C4-2B (cell line): Measurements from ENCODE around the gene TNNT1.

Experiments used
- H3K27ac ChIP-seq: fragments of 450-650 bp; 2 replicates; pipeline ENCODE4 v1.5.1; 2017
- ZFX ChIP-seq: fragments of 450-650 bp; IDR thresholded peaks from 2 replicates; pipeline ENCODE4 v1.6.1; 2017
- TF ChIP-seq, protein P1 (sequence below): fragments of 450-650 bp; conservative IDR thresholded peaks from 2 replicates; pipeline ENCODE4 v1.5.1; 2017; ENCODE audit warnings: mild to moderate bottlenecking

The TNNT1 gene, protein sequence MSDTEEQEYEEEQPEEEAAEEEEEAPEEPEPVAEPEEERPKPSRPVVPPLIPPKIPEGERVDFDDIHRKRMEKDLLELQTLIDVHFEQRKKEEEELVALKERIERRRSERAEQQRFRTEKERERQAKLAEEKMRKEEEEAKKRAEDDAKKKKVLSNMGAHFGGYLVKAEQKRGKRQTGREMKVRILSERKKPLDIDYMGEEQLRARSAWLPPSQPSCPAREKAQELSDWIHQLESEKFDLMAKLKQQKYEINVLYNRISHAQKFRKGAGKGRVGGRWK

GRCh38 chr19:55149078-55150003 lies at the start of gene TNNT1:
TSS of gene TNNT1 (minus strand) at chr19:55149206. CDS start at chr19:55147157, 2,049 bp downstream.
- no peak within 1 kb of the TSS for H3K27ac ChIP-seq
- TF ChIP-seq ZFX: no peak
- TF ChIP-seq, protein P1, sequence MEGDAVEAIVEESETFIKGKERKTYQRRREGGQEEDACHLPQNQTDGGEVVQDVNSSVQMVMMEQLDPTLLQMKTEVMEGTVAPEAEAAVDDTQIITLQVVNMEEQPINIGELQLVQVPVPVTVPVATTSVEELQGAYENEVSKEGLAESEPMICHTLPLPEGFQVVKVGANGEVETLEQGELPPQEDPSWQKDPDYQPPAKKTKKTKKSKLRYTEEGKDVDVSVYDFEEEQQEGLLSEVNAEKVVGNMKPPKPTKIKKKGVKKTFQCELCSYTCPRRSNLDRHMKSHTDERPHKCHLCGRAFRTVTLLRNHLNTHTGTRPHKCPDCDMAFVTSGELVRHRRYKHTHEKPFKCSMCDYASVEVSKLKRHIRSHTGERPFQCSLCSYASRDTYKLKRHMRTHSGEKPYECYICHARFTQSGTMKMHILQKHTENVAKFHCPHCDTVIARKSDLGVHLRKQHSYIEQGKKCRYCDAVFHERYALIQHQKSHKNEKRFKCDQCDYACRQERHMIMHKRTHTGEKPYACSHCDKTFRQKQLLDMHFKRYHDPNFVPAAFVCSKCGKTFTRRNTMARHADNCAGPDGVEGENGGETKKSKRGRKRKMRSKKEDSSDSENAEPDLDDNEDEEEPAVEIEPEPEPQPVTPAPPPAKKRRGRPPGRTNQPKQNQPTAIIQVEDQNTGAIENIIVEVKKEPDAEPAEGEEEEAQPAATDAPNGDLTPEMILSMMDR: no peak

- H3K27ac ChIP-seq: no peak overlapping the region
- TF ChIP-seq, protein P1: no peak
- TF ChIP-seq ZFX: no peak
These were observed 49.6 kb upstream of the TNNT1 start for GRCh38 chr19:55198651-55199050.

DNA sequence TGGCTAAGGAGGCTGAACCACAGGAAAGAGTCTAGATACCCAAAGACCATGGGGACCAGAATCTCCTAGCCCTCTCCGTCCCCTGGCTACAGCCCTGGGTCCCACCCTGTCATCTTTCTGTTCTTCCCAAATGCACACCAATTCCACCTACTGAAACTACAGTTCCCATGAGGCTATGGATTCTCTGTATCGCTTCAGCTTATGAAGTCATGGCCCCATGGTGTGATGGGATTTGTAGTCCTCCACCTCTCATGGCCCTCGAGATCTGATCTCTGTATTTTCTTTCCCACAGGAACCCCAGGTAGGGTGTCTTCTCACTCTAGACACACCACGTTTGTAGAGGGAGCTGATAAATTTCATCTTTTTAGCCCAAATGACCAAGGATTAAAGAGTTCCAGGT lies 48.5 kb upstream of the TNNT1 start:
- TF ChIP-seq, protein P1: no peak
- TF ChIP-seq ZFX: no peak
- H3K27ac ChIP-seq: no peak overlapping the region

GRCh38 chr19:55196803-55197202 lies 47.8 kb upstream of the TNNT1 start:
- no peak overlapping the region for H3K27ac ChIP-seq
- TF ChIP-seq, protein P1: no peak
- TF ChIP-seq ZFX: no peak

- TF ChIP-seq, protein P1: no peak
- TF ChIP-seq ZFX: no peak
- no peak overlapping the region for H3K27ac ChIP-seq
These were observed 44.5 kb upstream of the TNNT1 start for GRCh38 chr19:55193481-55193880.

- H3K27ac ChIP-seq: no peak overlapping the region
- TF ChIP-seq, protein P1: no peak
These were observed 40.4 kb upstream of the TNNT1 start for GRCh38 chr19:55189403-55189835.

GRCh38 chr19:55188625-55189024 lies 39.6 kb upstream of the TNNT1 start:
- H3K27ac ChIP-seq: no peak overlapping the region
- TF ChIP-seq, protein P1: no peak
- no peak for TF ChIP-seq ZFX
